Suprapubic skin (tissue), 3 donors: ENCODE data around the gene HNRNPM.

Experiments
- POLR2AphosphoS5 ChIP-seq, 3 donors: sonication (generic); formaldehyde crosslinking; IDR thresholded peaks; one replicate each; pipeline ENCODE4 v1.6.1; 2017; ENCODE audit warnings: antibody characterized with exemption in 3 of 3
- TF ChIP-seq, protein P1 (sequence below), 2 donors: fragments of 200-600 bp in 1 of 2; fragments of 450-650 bp in 1 of 2; sonication (generic) in 1 of 2; IDR thresholded peaks; one replicate each; pipeline ENCODE4 v1.5.1; 2016 to 2019; ENCODE audit warnings: antibody characterized with exemption in 2 of 2, mild to moderate bottlenecking in 1 of 2, moderate library complexity in 1 of 2

DNA sequence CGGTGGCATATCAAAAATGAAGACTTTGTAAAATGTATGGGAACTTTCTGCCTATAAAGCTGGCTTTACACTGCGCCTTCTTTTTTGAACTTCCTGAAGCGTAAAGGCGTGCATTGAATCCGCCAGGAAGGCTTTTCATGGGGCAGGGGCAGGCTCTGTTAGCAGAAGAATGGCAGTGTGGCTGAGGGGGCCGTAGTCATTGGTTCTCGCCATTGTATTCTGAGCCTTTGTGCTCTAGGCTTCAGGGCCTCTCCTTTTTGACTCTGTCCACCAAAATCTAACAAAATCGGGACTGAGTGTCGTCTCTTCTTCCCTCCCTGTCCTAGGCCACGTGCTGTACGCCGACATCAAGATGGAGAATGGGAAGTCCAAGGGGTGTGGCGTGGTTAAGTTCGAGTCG, 43.6 kb downstream of the HNRNPM start:
- TF ChIP-seq, protein P1, sequence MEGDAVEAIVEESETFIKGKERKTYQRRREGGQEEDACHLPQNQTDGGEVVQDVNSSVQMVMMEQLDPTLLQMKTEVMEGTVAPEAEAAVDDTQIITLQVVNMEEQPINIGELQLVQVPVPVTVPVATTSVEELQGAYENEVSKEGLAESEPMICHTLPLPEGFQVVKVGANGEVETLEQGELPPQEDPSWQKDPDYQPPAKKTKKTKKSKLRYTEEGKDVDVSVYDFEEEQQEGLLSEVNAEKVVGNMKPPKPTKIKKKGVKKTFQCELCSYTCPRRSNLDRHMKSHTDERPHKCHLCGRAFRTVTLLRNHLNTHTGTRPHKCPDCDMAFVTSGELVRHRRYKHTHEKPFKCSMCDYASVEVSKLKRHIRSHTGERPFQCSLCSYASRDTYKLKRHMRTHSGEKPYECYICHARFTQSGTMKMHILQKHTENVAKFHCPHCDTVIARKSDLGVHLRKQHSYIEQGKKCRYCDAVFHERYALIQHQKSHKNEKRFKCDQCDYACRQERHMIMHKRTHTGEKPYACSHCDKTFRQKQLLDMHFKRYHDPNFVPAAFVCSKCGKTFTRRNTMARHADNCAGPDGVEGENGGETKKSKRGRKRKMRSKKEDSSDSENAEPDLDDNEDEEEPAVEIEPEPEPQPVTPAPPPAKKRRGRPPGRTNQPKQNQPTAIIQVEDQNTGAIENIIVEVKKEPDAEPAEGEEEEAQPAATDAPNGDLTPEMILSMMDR (IDR thresholded peaks at IDR 0.05): no peak
- no peak for TF ChIP-seq POLR2AphosphoS5 (IDR thresholded peaks at IDR 0.05)
